Esophagus squamous epithelium (tissue), 5 donors: ENCODE data around the gene SLC10A3. TPM values are rescaled to one million over a fixed set of nuclear protein-coding genes. Genes with fewer than 3 reads are reported as not detected.

Experiments used
- DNase-seq: peaks from one replicate; lab custom pipeline; 2025; lab: John Stamatoyannopoulos, UW
- H3K27ac ChIP-seq, 4 donors: fragments of 200-600 bp; sonication (generic); one replicate each; pipeline ENCODE4 v1.5.1; 2016 to 2019; ENCODE audit warnings: mild to moderate bottlenecking in 1 of 4
- H3K27me3 ChIP-seq, 4 donors: fragments of 200-600 bp; sonication (generic); 1 replicate in 3 of 4; 2 replicates in 1 of 4; pipeline versions ENCODE4 v1.5.1 to v1.6.0; 2017 to 2021; ENCODE audit warnings: antibody characterized with exemption in 1 of 4
- H3K36me3 ChIP-seq, 3 donors: fragments of 200-600 bp; sonication (generic); one replicate each; pipeline ENCODE4 v1.5.1; 2016 to 2019
- H3K4me1 ChIP-seq, 3 donors: fragments of 200-600 bp; sonication (generic); one replicate each; pipeline ENCODE4 v1.5.1; 2017 to 2019
- H3K4me3 ChIP-seq, 4 donors: fragments of 200-600 bp; sonication (generic); 1 replicate in 3 of 4; 2 replicates in 1 of 4; pipeline ENCODE4 v1.5.1; 2016 to 2019; ENCODE audit warnings: mild to moderate bottlenecking in 2 of 4, moderate library complexity in 1 of 4
- H3K9me3 ChIP-seq, 3 donors: fragments of 200-600 bp; sonication (generic); one replicate each; pipeline ENCODE4 v1.5.1; 2016 to 2019
- CTCF ChIP-seq, 6 experiments: fragments of 450-650 bp in 4 of 6; fragments of 200-600 bp in 2 of 6; sonication (generic) in 2 of 6; IDR thresholded peaks; one replicate each; pipeline ENCODE4 v1.5.1; 2016 to 2019; ENCODE audit warnings: antibody characterized with exemption in 6 of 6, mild to moderate bottlenecking in 4 of 6, moderate library complexity in 4 of 6
- POLR2A ChIP-seq, 4 donors: fragments of 450-650 bp; IDR thresholded peaks; one replicate each; pipeline ENCODE4 v1.6.1; 2017; ENCODE audit warnings: antibody characterized with exemption in 4 of 4, mild to moderate bottlenecking in 4 of 4, moderate library complexity in 3 of 4
- WGBS, 2 donors: methylation state at CpG; one replicate each; pipeline ENCODE4 v1.1.5; 2018; 5-methylcytosine and 5-hydroxymethylcytosine counted together
- intact Hi-C: fragments of 100-400 bp; cut with DNase I; formaldehyde crosslinking; loops from one replicate; pipeline ENCODE4 v1.15.0; 2022
- total RNA-seq, 4 donors: library from RNA; depleted of rRNA; stranded (reverse); fragments of >200 nt; gene quantifications; one replicate each; pipeline ENCODE4 v1.1.0, GENCODE V29; 2016
- donor health status: DM: yes; HTN: yes; CAD: no.

Gene SLC10A3
- total RNA-seq, 4 donors from 2014 or later, result 26.1 to 38.5 (median 29.5) TPM

GRCh38 chrX:154532690-154533089 is 42.3 kb upstream of the SLC10A3 start:
- no peaks in the 10 kb centered on the region for H3K27me3 ChIP-seq
- H3K9me3 ChIP-seq, result no peaks in the 10 kb centered on the region
- peaks cover 7 to 53% (median 16%) of the 10 kb centered on the region in 3 donors for H3K36me3 ChIP-seq
- DNase-seq, result no peak
- TF ChIP-seq CTCF (IDR thresholded peaks at IDR 0.05), result no peak
- TF ChIP-seq POLR2A (IDR thresholded peaks at IDR 0.05), result no peak
- no peak overlapping the region for H3K27ac ChIP-seq
- intact Hi-C loops, result loop anchor here (5.0 kb wide), 1 partner anchor 130 kb away; no protein-coding TSS in a partner anchor
- WGBS, 2 donors, result 86% methylated on average over 11 of the region's 23 CpGs; no CpG with 5 or more reads in 1 of the 2 donors
- H3K4me3 ChIP-seq, result no peak overlapping the region
- peaks cover 0 to 12% (median 4%) of the 10 kb centered on the region in 3 donors for H3K4me1 ChIP-seq

- no peaks in the 10 kb centered on the region for H3K9me3 ChIP-seq
- intact Hi-C loops, result loop anchor here (5.0 kb wide), 1 partner anchor 129 kb away; no protein-coding TSS in a partner anchor
- 53% methylated on average over 3 of the region's 16 CpGs; no CpG with 5 or more reads in 1 of the 2 donors for WGBS, 2 donors
- no peak for DNase-seq
- no peaks in the 10 kb centered on the region for H3K27me3 ChIP-seq
- peaks cover 0 to 22% (median 8%) of the 10 kb centered on the region in 3 donors for H3K4me1 ChIP-seq
- H3K36me3 ChIP-seq, result peaks cover 7 to 53% (median 16%) of the 10 kb centered on the region in 3 donors
- no peak overlapping the region for H3K27ac ChIP-seq
- no peak overlapping the region for H3K4me3 ChIP-seq
- TF ChIP-seq CTCF (IDR thresholded peaks at IDR 0.05) (no peak), POLR2A (IDR thresholded peaks at IDR 0.05) (no peak)
Measured at GRCh38 chrX:154531626-154532025, 41.2 kb upstream of the SLC10A3 start.

GRCh38 chrX:154530286-154530685 is 39.9 kb upstream of the SLC10A3 start:
- peaks cover 2 to 34% (median 12%) of the 10 kb centered on the region in 3 donors for H3K4me1 ChIP-seq
- no peak for TF ChIP-seq CTCF (IDR thresholded peaks at IDR 0.05)
- no peak for TF ChIP-seq POLR2A (IDR thresholded peaks at IDR 0.05)
- H3K27me3 ChIP-seq, result no peaks in the 10 kb centered on the region
- WGBS, 2 donors, result 35 to 69% methylated on average over 5 to 10 of the region's 11 CpGs
- intact Hi-C loops, result loop anchor here (5.0 kb wide), 1 partner anchor 128 kb away; no protein-coding TSS in a partner anchor
- H3K4me3 ChIP-seq, result no peak overlapping the region
- no peak overlapping the region for H3K27ac ChIP-seq
- H3K9me3 ChIP-seq, result no peaks in the 10 kb centered on the region
- no peak for DNase-seq
- H3K36me3 ChIP-seq, result peaks cover 7 to 47% (median 11%) of the 10 kb centered on the region in 3 donors

GRCh38 chrX:154529206-154529612 is 38.8 kb upstream of the SLC10A3 start:
- Histone ChIP-seq H3K27ac (no peak overlapping the region), H3K36me3 (peaks cover 7 to 38% (median 7%) of the 10 kb centered on the region in 3 donors), H3K27me3 (no peaks in the 10 kb centered on the region), H3K4me3 (no peak overlapping the region), H3K9me3 (no peaks in the 10 kb centered on the region), H3K4me1 (peaks cover 5 to 33% (median 8%) of the 10 kb centered on the region in 3 donors)
- WGBS, 2 donors, result 75 to 100% methylated on average over 1 to 6 of the region's 6 CpGs
- TF ChIP-seq POLR2A (IDR thresholded peaks at IDR 0.05) (no peak), CTCF (IDR thresholded peaks at IDR 0.05) (no peak)
- DNase-seq, result no peak
- intact Hi-C loops, result no loop called here

GRCh38 chrX:154526901-154527675 is 36.7 kb upstream of the SLC10A3 start:
- no peak for DNase-seq
- no peaks in the 10 kb centered on the region for H3K27me3 ChIP-seq
- peaks cover 5 to 33% (median 8%) of the 10 kb centered on the region in 3 donors for H3K4me1 ChIP-seq
- H3K36me3 ChIP-seq, result peaks cover 0 to 16% (median 0%) of the 10 kb centered on the region in 3 donors
- H3K27ac ChIP-seq, result peak overlapping the region; percentile 81 to 88 (median 84)
- H3K4me3 ChIP-seq, result peak overlapping the region in 3 of 4 donors; percentile 25 to 53 (median 30)
- no peaks in the 10 kb centered on the region for H3K9me3 ChIP-seq
- intact Hi-C loops, result no loop called here
- TF ChIP-seq POLR2A (IDR thresholded peaks at IDR 0.05) (no peak), CTCF (IDR thresholded peaks at IDR 0.05) (peak in 5 of 6 experiments; percentile 36 to 61 (median 52))
- 4 to 33% methylated on average over 5 to 6 of the region's 15 CpGs for WGBS, 2 donors
